A549 treated with AZD2906 at 1 μM for 4 hours (cell line): ENCODE measurements around the gene PRRC2A. TPM values are rescaled to one million over a fixed set of nuclear protein-coding genes. Genes with fewer than 3 reads are reported as not detected.

Experiments used
- total RNA-seq: library from RNA; stranded (reverse); fragments of 200-300 nt; extraction: Qiagen RNA extraction; gene quantifications from 5 replicates; pipeline ENCODE4 v1.2.3, GENCODE V29; 2022

The PRRC2A gene
- total RNA-seq, 1 experiment from 2014 or later: 86.4 TPM

Other genes starting within 250 kb of the PRRC2A start
- 28.1 to 29.7 TPM (median 28.9 TPM) in 5 replicates for gene MICA, start 217.1 kb upstream of the PRRC2A start, total RNA-seq
- 5.8 to 6.5 TPM (median 6.2 TPM) in 5 replicates for gene MICB, start 122.6 kb upstream of the PRRC2A start, total RNA-seq
- gene MCCD1, start 91.8 kb upstream of the PRRC2A start, total RNA-seq: not detected in 5 replicates
- 340 to 418 TPM (median 347 TPM) in 5 replicates for gene DDX39B, start 78.7 kb upstream of the PRRC2A start, total RNA-seq
- 0.62 to 1.1 TPM (median 0.93 TPM) in 5 replicates for gene ATP6V1G2, start 74.1 kb upstream of the PRRC2A start, total RNA-seq
- 9.5 to 13.0 TPM (median 12.6 TPM) in 5 replicates for gene NFKBIL1, start 73.1 kb upstream of the PRRC2A start, total RNA-seq
- gene LTA, start 48.4 kb upstream of the PRRC2A start, total RNA-seq: 0.07 to 0.23 TPM (median 0.08 TPM) in 3 of 5 replicates, not detected in the others
- gene TNF, start 45.1 kb upstream of the PRRC2A start, total RNA-seq: 0.07 to 0.08 TPM in 2 of 5 replicates, not detected in the others
- 0.12 to 0.49 TPM (median 0.14 TPM) in 4 of 5 replicates, not detected in the other for gene LTB, start 38.3 kb upstream of the PRRC2A start, total RNA-seq
- 0.14 to 0.41 TPM (median 0.29 TPM) in 5 replicates for gene LST1, start 34.4 kb upstream of the PRRC2A start, total RNA-seq
- gene NCR3, start 27.7 kb upstream of the PRRC2A start, total RNA-seq: not detected in 5 replicates
- not detected in 5 replicates for gene AIF1, start 5.5 kb upstream of the PRRC2A start, total RNA-seq
- gene BAG6, start 31.9 kb downstream of the PRRC2A start, total RNA-seq: 117 to 150 TPM (median 136 TPM) in 5 replicates
- 2.9 to 3.7 TPM (median 3.1 TPM) in 5 replicates for gene APOM, start 35.2 kb downstream of the PRRC2A start, total RNA-seq
- gene C6orf47, start 40.1 kb downstream of the PRRC2A start, total RNA-seq: 11.3 to 12.4 TPM (median 11.9 TPM) in 5 replicates
- 7.8 to 11.3 TPM (median 10.1 TPM) in 5 replicates for gene GPANK1, start 44.3 kb downstream of the PRRC2A start, total RNA-seq
- gene CSNK2B, start 45.4 kb downstream of the PRRC2A start, total RNA-seq: 169 to 183 TPM (median 179 TPM) in 5 replicates
- gene LY6G5B, start 49.3 kb downstream of the PRRC2A start, total RNA-seq: 2.7 to 4.2 TPM (median 3.2 TPM) in 5 replicates
- 1.2 to 1.7 TPM (median 1.4 TPM) in 5 replicates for gene LY6G5C, start 60.4 kb downstream of the PRRC2A start, total RNA-seq
- gene ABHD16A, start 82.6 kb downstream of the PRRC2A start, total RNA-seq: 14.2 to 17.5 TPM (median 16.7 TPM) in 5 replicates
- not detected in 5 replicates for gene LY6G6F, start 86.2 kb downstream of the PRRC2A start, total RNA-seq
- not detected in 5 replicates for gene LY6G6D, start 94.6 kb downstream of the PRRC2A start, total RNA-seq
- gene LY6G6C, start 101.0 kb downstream of the PRRC2A start, total RNA-seq: 0.08 to 0.14 TPM (median 0.09 TPM) in 3 of 5 replicates, not detected in the others
- gene MPIG6B, start 102.7 kb downstream of the PRRC2A start, total RNA-seq: not detected in 5 replicates
- gene DDAH2, start 108.6 kb downstream of the PRRC2A start, total RNA-seq: 25.2 to 32.8 TPM (median 28.6 TPM) in 5 replicates
- 467 to 486 TPM (median 475 TPM) in 5 replicates for gene CLIC1, start 115.8 kb downstream of the PRRC2A start, total RNA-seq
- gene MSH5, start 119.3 kb downstream of the PRRC2A start, total RNA-seq: 10.5 to 14.8 TPM (median 11.7 TPM) in 5 replicates
- 1.6 to 4.2 TPM (median 3.1 TPM) in 5 replicates for gene SAPCD1, start 141.9 kb downstream of the PRRC2A start, total RNA-seq
- 1.3 to 1.9 TPM (median 1.5 TPM) in 5 replicates for gene VWA7, start 156.6 kb downstream of the PRRC2A start, total RNA-seq
- gene VARS1, start 175.0 kb downstream of the PRRC2A start, total RNA-seq: 49.3 to 54.8 TPM (median 53.0 TPM) in 5 replicates
- gene LSM2, start 186.3 kb downstream of the PRRC2A start, total RNA-seq: 43.6 to 61.8 TPM (median 59.8 TPM) in 5 replicates
- gene HSPA1L, start 194.6 kb downstream of the PRRC2A start, total RNA-seq: 1.2 to 1.7 TPM (median 1.4 TPM) in 5 replicates
- gene HSPA1A, start 194.8 kb downstream of the PRRC2A start, total RNA-seq: 132 to 240 TPM (median 186 TPM) in 5 replicates
- 94.0 to 169 TPM (median 135 TPM) in 5 replicates for gene HSPA1B, start 207.0 kb downstream of the PRRC2A start, total RNA-seq
- 24.3 to 33.7 TPM (median 27.9 TPM) in 5 replicates for gene NEU1, start 242.1 kb downstream of the PRRC2A start, total RNA-seq